ENCODE results near the gene WIZ. TPM values are rescaled to one million over a fixed set of nuclear protein-coding genes. Genes with fewer than 3 reads are reported as not detected.

WIZ gene
- total and polyA plus RNA-seq, 9 of the 15 experiments (the other 6 are each of a cell fraction or from before 2014, with no cell fraction given): 0.06 to 37.5 (median 4.8) TPM

DNA sequence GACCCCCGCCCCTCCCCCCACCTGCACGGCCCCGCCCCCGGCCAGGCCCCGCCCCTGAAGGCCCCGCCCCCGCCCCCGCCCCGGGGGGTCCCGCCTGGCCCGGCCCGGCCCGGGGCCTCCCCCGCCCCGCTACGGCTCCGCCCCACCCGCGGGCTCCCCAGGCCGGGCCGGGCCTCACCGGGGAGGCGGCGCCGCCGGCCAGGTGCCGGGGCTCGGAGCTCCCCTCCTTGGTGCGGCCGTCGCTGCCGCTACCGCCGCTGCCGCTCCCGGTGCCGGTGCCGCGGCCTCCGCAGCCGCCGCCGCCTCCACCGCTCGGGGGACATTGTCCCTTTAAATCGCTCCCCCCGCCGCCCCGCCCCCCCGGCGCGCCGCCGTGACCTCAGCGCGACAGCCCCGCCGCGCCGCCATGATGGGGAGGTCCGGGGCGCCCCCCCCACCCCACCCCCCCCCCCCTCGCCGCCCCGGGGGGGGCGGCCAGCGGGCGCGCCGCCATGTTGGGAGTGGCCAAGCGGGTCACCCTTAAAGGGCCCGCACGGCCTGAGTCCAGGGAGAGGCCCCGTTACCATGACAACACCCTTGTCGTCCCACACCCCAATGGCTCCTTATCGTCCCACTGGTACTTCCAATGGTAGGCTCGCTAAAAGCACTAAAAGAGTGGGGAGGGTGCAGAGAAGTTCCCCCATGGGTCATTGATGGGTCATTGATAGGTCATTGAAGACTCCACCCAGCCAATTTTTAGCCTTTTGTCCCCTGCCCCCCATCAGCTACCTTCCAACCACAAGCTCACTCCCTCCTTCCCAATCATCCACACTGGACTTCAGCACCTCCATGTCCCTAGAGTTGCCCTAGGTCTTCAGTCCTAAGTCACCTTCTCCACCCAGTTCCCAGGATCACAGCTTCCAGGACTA lies at the start of gene WIZ (continued):
- TF ChIP-seq PRMT5 (CRISPR knock-in tag; IDR thresholded peaks at IDR 0.05) (no peak), MYC (IDR thresholded peaks at IDR 0.05; ENCODE audit: low read depth, low read length) (no peak), MYC (CRISPR knock-in tag; IDR thresholded peaks at IDR 0.05; ENCODE audit: borderline replicate concordance, low read depth) (no peak), ZNF436 (CRISPR knock-in tag; IDR thresholded peaks at IDR 0.05) (no peak), NCOA2 (IDR thresholded peaks at IDR 0.05; ENCODE audit: partially characterized antibody in 2 of 2) (no peak), ARNT (IDR thresholded peaks at IDR 0.05) (0 out of 4 replicates have a peak, but pooled peaks of 1 of the 2 experiments have one; percentile 33), ESRRB (CRISPR knock-in tag; IDR thresholded peaks at IDR 0.05; ENCODE audit: borderline replicate concordance) (no peak), SAFB (IDR thresholded peaks at IDR 0.05; ENCODE audit: borderline replicate concordance, low read depth, low read length) (no peak), SIX5 (IDR thresholded peaks at IDR 0.05; ENCODE audit: borderline replicate concordance in 1 of 2, insufficient read depth in 1 of 2, low read depth in 1 of 2, low read length in 2 of 2) (peak; percentile 39 to 71; a peak in 3 of 4 replicates), TSC22D4 (tag; IDR thresholded peaks at IDR 0.05) (no peak), GTF2E2 (tag; IDR thresholded peaks at IDR 0.05) (no peak), ZNF644 (tag; IDR thresholded peaks at IDR 0.05; ENCODE audit: low read depth) (no peak)
- TF ChIP-seq, protein P1, sequence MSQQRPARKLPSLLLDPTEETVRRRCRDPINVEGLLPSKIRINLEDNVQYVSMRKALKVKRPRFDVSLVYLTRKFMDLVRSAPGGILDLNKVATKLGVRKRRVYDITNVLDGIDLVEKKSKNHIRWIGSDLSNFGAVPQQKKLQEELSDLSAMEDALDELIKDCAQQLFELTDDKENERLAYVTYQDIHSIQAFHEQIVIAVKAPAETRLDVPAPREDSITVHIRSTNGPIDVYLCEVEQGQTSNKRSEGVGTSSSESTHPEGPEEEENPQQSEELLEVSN (IDR thresholded peaks at IDR 0.05; ENCODE audit: borderline replicate concordance in 1 of 2, extremely low read depth in 1 of 2, insufficient read depth in 1 of 2, insufficient read length in 1 of 2, low read depth in 1 of 2, low read length in 1 of 2, poor library complexity in 1 of 2, severe bottlenecking in 1 of 2): no peak
- TF ChIP-seq, protein P2, sequence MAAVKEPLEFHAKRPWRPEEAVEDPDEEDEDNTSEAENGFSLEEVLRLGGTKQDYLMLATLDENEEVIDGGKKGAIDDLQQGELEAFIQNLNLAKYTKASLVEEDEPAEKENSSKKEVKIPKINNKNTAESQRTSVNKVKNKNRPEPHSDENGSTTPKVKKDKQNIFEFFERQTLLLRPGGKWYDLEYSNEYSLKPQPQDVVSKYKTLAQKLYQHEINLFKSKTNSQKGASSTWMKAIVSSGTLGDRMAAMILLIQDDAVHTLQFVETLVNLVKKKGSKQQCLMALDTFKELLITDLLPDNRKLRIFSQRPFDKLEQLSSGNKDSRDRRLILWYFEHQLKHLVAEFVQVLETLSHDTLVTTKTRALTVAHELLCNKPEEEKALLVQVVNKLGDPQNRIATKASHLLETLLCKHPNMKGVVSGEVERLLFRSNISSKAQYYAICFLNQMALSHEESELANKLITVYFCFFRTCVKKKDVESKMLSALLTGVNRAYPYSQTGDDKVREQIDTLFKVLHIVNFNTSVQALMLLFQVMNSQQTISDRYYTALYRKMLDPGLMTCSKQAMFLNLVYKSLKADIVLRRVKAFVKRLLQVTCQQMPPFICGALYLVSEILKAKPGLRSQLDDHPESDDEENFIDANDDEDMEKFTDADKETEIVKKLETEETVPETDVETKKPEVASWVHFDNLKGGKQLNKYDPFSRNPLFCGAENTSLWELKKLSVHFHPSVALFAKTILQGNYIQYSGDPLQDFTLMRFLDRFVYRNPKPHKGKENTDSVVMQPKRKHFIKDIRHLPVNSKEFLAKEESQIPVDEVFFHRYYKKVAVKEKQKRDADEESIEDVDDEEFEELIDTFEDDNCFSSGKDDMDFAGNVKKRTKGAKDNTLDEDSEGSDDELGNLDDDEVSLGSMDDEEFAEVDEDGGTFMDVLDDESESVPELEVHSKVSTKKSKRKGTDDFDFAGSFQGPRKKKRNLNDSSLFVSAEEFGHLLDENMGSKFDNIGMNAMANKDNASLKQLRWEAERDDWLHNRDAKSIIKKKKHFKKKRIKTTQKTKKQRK (IDR thresholded peaks at IDR 0.05; ENCODE audit: borderline replicate concordance, low read depth, low read length): no peak
- TF ChIP-seq, protein P3, sequence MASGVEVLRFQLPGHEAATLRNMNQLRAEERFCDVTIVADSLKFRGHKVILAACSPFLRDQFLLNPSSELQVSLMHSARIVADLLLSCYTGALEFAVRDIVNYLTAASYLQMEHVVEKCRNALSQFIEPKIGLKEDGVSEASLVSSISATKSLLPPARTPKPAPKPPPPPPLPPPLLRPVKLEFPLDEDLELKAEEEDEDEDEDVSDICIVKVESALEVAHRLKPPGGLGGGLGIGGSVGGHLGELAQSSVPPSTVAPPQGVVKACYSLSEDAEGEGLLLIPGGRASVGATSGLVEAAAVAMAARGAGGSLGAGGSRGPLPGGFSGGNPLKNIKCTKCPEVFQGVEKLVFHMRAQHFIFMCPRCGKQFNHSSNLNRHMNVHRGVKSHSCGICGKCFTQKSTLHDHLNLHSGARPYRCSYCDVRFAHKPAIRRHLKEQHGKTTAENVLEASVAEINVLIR (CRISPR knock-in tag; IDR thresholded peaks at IDR 0.05): peak; percentile 71; the same call in 1 of the 2 replicates
- TF ChIP-seq, protein P4, sequence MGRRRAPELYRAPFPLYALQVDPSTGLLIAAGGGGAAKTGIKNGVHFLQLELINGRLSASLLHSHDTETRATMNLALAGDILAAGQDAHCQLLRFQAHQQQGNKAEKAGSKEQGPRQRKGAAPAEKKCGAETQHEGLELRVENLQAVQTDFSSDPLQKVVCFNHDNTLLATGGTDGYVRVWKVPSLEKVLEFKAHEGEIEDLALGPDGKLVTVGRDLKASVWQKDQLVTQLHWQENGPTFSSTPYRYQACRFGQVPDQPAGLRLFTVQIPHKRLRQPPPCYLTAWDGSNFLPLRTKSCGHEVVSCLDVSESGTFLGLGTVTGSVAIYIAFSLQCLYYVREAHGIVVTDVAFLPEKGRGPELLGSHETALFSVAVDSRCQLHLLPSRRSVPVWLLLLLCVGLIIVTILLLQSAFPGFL (CRISPR knock-in tag; IDR thresholded peaks at IDR 0.05): no peak

Measured in K562 (cell line).